HG02970 (cell line): ENCODE results near the gene MTARC1.

Experiments used
- ATAC-seq: cut with Tn5 transposase; IDR thresholded peaks from one replicate; pipeline ENCODE4 v1.9.1; 2021; ENCODE audit warnings: mild to moderate bottlenecking, moderate library complexity, moderate number of reproducible peaks; ENCODE audit not compliant: unreplicated experiment, low FRiP score

Gene MTARC1

GRCh38 chr1:220827445-220828178, 40.9 kb downstream of the MTARC1 start:
- ATAC-seq, result no peak

- ATAC-seq, result no peak
Measured at GRCh38 chr1:220828179-220828490, 41.4 kb downstream of the MTARC1 start.

DNA sequence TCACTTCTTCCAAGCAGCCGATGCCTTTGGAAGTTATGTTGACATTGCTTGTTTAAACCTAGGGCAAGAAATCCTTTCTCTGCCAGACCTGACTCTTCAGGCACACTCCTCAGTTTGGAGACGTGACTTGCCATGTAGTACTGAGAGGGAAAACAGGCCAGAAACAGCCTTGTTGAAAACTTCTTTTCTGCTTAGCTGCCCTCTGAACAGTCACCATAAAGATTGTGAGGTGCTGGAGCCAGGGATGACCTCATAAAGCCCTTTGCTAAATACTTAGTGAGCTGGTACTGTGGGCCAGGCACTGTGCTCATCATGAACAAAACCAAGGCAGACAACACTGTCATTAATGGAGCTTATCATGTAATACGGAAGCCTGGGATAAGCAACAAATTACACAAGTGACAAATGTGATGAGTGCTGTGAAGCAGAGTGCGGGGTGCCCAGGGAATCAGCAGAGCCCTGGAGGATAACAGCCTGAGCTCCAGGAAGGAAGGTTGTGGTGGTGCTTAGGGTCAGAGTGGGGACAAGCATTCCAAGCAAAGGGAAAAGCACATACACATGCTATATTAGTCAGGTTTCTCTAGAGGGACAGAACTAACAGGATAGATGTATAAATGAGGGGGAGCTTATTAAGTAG, 42.4 kb downstream of the MTARC1 start:
- ATAC-seq, result no peak

- ATAC-seq, result no peak
Measured at GRCh38 chr1:220833436-220833835, 46.7 kb downstream of the MTARC1 start.

DNA sequence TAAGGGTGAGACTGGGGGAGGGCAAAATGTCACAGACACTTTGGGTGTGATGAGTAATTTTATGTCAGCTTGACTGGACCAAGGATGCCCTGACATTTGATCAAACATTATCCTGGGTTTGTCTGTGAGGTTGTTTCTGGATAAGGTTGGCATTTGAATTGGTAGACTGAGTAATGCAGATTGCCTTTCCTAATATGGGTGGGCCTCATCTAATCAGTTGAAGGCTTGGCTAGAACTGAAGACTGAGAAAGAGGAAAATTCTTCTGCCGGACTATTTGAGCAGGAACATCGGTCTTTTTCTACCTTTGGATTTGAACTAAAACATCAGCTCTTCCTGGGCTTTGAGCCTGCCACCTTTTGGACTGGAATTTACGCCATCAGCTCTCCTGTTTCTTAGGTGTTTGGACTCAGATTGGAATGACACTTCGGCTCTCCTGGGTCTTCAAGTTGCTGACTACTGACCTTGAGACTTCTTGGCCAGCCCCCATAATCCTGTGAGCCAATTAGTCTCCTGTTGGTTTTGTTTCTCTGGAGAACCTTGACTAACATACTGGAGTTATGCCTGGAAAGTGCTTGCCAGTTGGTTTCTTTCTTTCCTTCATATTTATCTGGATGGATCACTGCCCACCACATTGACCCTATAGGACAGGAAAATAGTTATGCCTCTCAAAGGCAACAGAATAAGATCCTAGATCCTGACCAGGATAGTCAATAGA, 47.6 kb downstream of the MTARC1 start:
- ATAC-seq, result no peak
